Type B pancreatic cell (in vitro differentiated cells): Measurements from ENCODE around the gene MOB3B. TPM values are rescaled to one million over a fixed set of nuclear protein-coding genes. Genes with fewer than 3 reads are reported as not detected.

Experiments
- DNase-seq: peaks from one replicate; pipeline ENCODE4 v3.0.0; 2021; ENCODE audit warnings: mixed read lengths; ENCODE audit not compliant: unreplicated experiment; ENCODE audit errors: extremely low spot score
- H3K27ac Mint-ChIP-seq: 2 replicates; pipeline ENCODE4 v1.8.0; 2021; ENCODE audit warnings: mild to moderate bottlenecking, mixed read lengths
- H3K27me3 Mint-ChIP-seq: 2 replicates; pipeline ENCODE4 v1.8.0; 2021; ENCODE audit warnings: mixed read lengths
- H3K36me3 Mint-ChIP-seq: 2 replicates; pipeline ENCODE4 v1.8.0; 2021; ENCODE audit warnings: mixed read lengths
- H3K4me1 Mint-ChIP-seq: one replicate; pipeline ENCODE4 v1.8.0; 2021; ENCODE audit warnings: mixed read lengths; ENCODE audit not compliant: unreplicated experiment
- H3K4me3 Mint-ChIP-seq: 2 replicates; pipeline ENCODE4 v1.8.0; 2021; ENCODE audit warnings: mild to moderate bottlenecking, mixed read lengths
- H3K9me3 Mint-ChIP-seq: 2 replicates; pipeline ENCODE4 v1.8.0; 2021; ENCODE audit warnings: mixed read lengths
- total RNA-seq: library from RNA; stranded (reverse); gene quantifications from 2 replicates; pipeline ENCODE4 v1.2.1, GENCODE V29; 2021; ENCODE audit warnings: low replicate concordance
- TF ChIP-seq, protein P1 (sequence below): fragments of 200-600 bp; sonication (generic); conservative IDR thresholded peaks from 2 replicates; pipeline ENCODE4 v1.5.0; 2021; ENCODE audit warnings: antibody characterized with exemption, mild to moderate bottlenecking

MOB3B gene
- total RNA-seq, 1 donor from 2014 or later, result 27.5 TPM

DNA sequence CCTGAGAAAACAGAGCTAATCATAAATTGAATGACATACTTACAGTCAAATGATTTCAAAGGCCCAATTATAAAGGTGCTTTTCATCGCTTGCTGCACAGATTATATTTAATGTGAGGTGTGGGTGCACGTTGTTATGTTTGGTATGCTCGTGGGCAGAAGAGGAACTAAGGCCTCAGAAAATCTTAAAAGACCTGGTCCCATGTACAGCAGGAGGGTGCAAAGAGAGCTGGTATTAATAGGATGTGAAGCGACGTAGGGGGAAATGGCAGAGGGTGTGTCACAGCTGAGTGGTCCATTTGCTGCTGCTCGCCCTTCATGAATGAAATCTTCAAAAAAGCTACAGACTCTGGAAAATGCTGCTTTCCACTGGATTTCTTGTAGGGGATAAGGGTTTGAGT, 46.0 kb downstream of the MOB3B start:
- Mint-ChIP-seq H3K4me1 (peaks cover 14% of the 10 kb centered on the region), H3K4me3 (no peak overlapping the region), H3K27ac (no peak overlapping the region), H3K36me3 (peaks cover 20% of the 10 kb centered on the region), H3K9me3 (peaks cover 11% of the 10 kb centered on the region), H3K27me3 (no peaks in the 10 kb centered on the region)
- DNase-seq, result no peak
- TF ChIP-seq, protein P1, sequence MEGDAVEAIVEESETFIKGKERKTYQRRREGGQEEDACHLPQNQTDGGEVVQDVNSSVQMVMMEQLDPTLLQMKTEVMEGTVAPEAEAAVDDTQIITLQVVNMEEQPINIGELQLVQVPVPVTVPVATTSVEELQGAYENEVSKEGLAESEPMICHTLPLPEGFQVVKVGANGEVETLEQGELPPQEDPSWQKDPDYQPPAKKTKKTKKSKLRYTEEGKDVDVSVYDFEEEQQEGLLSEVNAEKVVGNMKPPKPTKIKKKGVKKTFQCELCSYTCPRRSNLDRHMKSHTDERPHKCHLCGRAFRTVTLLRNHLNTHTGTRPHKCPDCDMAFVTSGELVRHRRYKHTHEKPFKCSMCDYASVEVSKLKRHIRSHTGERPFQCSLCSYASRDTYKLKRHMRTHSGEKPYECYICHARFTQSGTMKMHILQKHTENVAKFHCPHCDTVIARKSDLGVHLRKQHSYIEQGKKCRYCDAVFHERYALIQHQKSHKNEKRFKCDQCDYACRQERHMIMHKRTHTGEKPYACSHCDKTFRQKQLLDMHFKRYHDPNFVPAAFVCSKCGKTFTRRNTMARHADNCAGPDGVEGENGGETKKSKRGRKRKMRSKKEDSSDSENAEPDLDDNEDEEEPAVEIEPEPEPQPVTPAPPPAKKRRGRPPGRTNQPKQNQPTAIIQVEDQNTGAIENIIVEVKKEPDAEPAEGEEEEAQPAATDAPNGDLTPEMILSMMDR, result no peak

DNA sequence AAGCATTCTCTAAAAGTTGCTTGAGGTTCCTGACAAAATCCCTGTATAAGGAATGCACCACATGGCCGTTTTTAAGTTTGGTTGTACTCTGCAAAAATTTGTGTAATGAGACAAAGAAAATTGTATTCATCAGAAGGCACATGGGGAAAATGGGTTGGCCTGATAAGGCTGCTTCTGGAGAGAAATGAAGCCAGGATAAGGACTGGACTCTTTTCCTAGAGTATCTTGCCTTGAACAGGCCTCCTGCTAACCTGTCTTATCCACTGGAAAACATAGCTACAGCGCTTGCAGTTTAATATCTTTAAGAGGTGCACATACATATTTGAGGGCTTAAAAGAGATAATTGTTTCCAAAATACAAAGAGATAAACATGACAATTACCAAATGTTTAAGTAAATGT, 46.9 kb downstream of the MOB3B start:
- no peaks in the 10 kb centered on the region for H3K27me3 Mint-ChIP-seq
- H3K9me3 Mint-ChIP-seq, result peaks cover 6% of the 10 kb centered on the region
- no peak overlapping the region for H3K27ac Mint-ChIP-seq
- peaks cover 19% of the 10 kb centered on the region for H3K36me3 Mint-ChIP-seq
- peaks cover 8% of the 10 kb centered on the region for H3K4me1 Mint-ChIP-seq
- no peak overlapping the region for H3K4me3 Mint-ChIP-seq
- TF ChIP-seq, protein P1, result no peak
- no peak for DNase-seq

DNA sequence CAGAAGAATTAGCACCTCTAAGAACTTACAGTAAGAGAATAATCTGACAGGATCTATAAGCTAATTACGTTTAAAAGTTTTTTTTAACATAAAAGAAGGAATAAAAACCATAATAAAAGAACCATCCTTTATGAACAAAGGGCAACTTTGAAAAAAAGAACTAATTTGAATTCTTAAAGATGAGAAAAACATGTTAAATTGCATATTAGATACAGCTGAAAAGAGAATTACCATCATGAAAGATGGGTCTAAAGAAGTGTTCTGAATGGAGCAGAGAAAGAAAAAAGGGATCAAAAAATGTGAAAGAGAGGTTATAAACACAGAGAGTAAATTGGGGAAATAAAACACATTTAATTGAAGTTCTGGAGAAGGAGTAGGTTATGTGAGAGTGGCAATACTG, 51.3 kb downstream of the MOB3B start:
- Mint-ChIP-seq H3K4me1 (peaks cover 14% of the 10 kb centered on the region), H3K9me3 (peaks cover 5% of the 10 kb centered on the region), H3K27me3 (no peaks in the 10 kb centered on the region), H3K36me3 (peaks cover 29% of the 10 kb centered on the region), H3K4me3 (no peak overlapping the region), H3K27ac (no peak overlapping the region)
- no peak for DNase-seq
- TF ChIP-seq, protein P1, result no peak

DNA sequence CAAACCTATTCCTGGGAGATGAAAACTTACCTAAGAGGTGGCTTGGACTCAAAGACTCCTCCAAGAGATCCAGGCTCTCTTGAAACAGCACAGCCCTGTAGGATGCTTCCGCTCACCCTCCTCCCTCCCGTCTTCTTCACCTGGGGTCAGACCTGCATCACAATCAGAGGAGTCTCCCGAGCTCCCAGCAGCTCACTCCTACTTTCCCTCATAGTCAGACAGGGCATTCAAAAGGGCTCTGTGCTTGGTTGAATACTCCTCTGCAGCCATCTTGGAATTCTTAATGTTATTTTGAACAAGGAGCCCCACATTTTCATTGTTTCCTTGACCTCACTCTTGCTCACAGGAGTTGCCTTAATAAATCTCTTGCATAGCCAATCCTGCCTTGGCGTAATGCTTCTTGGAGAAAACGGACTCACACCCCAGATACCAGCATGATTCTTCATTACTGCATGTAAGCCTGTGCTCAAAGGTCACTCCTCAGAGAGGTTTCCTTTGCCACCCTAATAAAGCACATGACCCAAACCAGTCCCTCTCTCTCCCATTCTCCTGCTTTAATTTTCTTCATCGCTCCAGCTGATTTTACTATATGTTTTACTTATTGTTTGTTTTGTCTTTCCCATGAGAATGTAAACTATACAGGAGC, 52.6 kb downstream of the MOB3B start:
- Mint-ChIP-seq H3K36me3 (peaks cover 29% of the 10 kb centered on the region), H3K4me1 (peaks cover 25% of the 10 kb centered on the region), H3K9me3 (peaks cover 5% of the 10 kb centered on the region), H3K27ac (no peak overlapping the region), H3K27me3 (no peaks in the 10 kb centered on the region), H3K4me3 (no peak overlapping the region)
- no peak for DNase-seq
- TF ChIP-seq, protein P1, result no peak

DNA sequence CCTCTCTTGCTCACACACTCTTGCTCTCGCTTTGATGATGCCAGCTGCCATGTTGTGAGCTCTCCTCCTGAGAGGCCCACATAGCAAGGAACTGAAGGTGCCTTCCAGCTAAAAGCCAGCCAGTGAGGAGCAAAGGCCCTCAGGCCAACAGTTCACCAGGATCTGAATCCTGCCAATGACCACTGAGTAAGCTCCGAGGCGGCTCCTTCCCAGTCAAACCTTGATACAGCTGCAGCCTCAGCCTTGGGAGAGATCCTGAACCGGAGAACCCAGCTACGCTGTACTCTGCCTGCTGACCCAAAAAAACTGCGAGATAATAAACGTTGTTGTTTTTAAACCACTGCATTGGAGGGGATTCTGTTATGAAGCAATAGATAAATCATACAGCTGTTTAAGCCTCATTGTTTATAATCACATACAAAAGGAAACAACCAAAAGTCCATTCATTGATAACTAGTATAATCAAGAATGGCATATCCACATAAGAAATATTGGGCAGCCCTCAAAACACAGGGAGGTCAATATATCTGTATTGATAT, 54.5 kb downstream of the MOB3B start:
- no peak for DNase-seq
- Mint-ChIP-seq H3K4me1 (peaks cover 42% of the 10 kb centered on the region), H3K4me3 (no peak overlapping the region)

More for the DNA sequence above, 54.5 kb downstream of the MOB3B start:
- peaks cover 32% of the 10 kb centered on the region for H3K36me3 Mint-ChIP-seq
- no peaks in the 10 kb centered on the region for H3K9me3 Mint-ChIP-seq
- no peak overlapping the region for H3K27ac Mint-ChIP-seq
- TF ChIP-seq, protein P1, result no peak
- no peaks in the 10 kb centered on the region for H3K27me3 Mint-ChIP-seq
